Measurements from ENCODE around the gene MIA2.
"Not testable (repeated sequence)": the region's sequence is repeated elsewhere in the genome, so short reads cannot be mapped to it uniquely, and the experiment has no call there.

MIA2 gene

DNA sequence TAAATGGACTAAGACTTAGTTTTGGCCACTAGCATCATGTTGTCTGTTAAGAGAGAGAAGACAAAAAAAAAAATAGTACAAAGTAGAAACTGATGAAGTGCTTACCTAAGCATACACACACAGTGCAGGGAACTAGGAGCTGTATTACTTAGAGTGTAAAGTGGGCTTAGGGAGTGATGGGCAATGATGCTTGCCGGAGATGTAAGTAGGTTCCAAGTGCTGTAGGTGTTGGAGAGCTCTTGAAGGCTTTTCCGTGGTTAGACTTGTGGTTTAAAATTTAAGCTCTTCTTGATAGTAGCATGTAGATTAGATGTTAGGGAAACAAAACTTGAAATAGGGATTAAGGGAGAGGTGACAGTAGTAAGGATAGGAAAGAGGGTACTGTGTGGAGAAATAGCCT is 34.7 kb downstream of the MIA2 start:
- peak in 1 of 58 donors; percentile 8 for DNase-seq

GRCh38 chr14:39272918-39273317 is 39.2 kb downstream of the MIA2 start:
- DNase-seq, result no peak

DNA sequence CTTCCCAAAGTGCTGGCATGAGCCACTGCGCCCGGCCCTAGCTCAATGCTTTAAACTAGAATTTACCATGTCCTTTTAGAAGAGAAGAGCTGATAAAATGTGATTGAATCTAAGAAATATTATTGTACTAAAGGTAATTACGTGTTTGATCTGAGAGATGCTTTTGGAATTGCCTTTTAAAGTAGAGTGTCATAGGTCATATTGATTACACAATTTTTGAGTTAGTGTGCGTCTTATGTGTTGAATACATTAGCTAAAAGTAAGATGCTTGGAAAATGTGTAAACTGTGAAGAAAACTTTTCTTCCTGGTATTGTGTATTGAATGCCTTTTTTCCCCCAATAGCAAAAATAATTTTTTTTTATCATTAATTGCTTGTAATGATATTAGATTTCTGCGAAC is 41.7 kb downstream of the MIA2 start:
- no peak for DNase-seq

- no peak for DNase-seq
Measured at GRCh38 chr14:39276005-39276404, 42.3 kb downstream of the MIA2 start.

- no peak for DNase-seq
Measured at GRCh38 chr14:39276579-39277114, 42.9 kb downstream of the MIA2 start.

DNA sequence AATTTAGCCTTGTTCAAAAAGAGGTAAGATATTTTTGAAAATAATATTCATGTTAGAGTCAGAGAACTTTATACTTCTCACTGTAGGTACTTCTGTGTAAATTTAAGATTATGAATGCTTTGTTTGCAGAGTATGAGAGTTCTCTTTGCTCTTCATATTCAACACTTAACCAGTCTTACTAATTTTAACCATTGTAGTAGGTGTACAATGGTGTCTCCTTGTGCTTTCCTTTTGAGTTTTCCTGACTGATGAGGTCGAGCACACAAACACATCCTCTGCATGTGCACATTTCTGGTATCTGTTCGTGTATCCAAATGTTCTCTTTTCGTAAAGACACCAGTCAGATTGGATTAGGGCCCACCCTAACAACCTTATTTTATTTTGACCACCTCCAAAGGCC is 45.8 kb downstream of the MIA2 start:
- no peak for DNase-seq

DNA sequence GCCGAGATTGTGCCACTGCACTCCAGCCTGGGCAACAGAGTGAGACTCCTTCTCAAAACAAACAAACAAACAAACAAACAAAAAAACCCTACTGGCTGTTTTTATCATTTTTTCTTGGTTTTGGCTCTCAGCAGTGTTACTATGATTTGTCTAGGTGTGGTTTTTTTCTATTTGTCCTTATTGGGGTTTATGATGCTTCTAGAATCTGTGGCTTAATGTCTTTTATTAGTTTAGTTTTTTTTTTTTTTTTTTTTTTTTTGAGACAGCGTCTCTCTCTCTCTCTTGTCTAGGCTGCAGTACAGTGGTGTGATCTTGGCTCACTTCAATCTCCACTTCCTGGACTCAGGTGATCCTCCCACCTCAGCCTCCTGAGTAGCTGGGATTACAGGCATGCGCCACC is 47.0 kb downstream of the MIA2 start:
- not testable (repeated sequence) for DNase-seq

DNA sequence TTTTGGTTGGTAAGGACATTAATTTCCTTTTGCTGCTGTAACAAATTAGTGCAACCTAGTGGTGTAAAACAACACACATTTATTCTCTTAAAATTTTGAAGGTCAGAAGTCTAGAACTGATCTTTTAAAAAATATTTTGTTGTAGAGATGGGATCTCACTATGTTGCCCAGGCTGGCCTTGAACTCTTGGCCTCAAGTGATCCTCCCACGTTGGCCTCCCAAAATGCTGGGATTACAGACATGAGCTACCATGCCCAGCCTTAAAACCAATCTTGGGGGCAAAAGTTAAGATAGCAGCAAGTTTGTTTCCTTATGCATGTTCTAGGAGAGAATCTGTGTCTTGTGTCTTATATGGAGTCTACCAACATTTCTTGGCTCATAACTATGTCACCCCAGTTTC is 55.8 kb downstream of the MIA2 start:
- DNase-seq, result no peak

GRCh38 chr14:39291701-39292100 is 58.0 kb downstream of the MIA2 start:
- no peak for DNase-seq

GRCh38 chr14:39293629-39294028 is 59.9 kb downstream of the MIA2 start:
- DNase-seq, result no peak

GRCh38 chr14:39300389-39300788 is 66.7 kb downstream of the MIA2 start:
- not testable (repeated sequence) for DNase-seq

DNA sequence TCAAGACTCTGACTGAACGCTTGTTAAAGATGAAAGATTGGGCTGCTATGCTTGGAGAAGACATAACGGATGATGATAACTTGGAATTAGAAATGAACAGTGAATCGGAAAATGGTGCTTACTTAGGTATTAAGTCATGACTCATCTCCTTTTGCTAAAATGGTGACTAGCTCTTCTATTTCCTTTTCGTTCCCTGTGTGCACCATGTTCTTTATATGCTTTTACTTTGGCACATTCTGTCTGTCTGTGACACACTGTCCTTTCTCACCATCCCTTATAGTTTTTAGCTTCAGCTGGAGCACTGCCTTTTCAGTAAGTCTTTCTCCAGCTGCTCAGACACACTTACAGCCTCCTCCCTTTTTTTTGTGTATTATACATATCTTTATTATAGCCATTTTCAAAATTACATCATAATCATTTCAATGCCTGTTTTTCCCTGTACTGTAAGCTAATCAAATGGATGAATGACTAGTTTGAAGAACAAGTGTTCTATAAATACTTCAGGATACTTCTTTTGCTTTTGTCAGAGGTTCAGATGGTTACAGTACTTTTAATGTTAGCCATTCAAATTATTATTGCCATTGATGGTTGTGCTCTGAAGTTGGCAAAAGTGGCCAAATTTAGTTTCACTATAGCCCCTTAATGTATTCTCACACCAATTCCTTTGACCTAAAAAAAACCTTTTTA is 68.6 kb downstream of the MIA2 start:
- peak in 2 of 58 donors; percentile 43 to 46 for DNase-seq

- no peak for DNase-seq
Measured at GRCh38 chr14:39303115-39303514, 69.4 kb downstream of the MIA2 start.

- DNase-seq, result no peak
Measured at GRCh38 chr14:39307815-39308214, 74.1 kb downstream of the MIA2 start.

DNA sequence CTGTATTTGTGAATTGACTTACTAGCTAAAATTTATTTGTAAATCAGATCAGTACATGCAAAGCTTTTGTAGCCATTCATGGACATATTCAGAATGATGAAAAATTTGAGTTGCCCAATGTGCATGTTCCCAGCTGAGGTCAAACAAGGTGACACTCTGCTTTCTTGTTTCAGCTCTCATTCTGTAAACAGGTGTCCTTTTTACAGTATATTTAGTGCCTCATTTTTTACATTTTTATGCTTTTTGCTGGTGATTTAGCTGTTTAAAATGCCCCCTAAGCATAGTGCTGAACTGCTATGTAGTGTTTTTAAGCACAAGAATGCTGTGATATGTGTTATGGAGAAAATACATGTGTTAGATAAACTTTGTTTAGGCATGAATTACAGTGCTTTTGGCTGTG is 76.3 kb downstream of the MIA2 start:
- DNase-seq, result no peak

DNA sequence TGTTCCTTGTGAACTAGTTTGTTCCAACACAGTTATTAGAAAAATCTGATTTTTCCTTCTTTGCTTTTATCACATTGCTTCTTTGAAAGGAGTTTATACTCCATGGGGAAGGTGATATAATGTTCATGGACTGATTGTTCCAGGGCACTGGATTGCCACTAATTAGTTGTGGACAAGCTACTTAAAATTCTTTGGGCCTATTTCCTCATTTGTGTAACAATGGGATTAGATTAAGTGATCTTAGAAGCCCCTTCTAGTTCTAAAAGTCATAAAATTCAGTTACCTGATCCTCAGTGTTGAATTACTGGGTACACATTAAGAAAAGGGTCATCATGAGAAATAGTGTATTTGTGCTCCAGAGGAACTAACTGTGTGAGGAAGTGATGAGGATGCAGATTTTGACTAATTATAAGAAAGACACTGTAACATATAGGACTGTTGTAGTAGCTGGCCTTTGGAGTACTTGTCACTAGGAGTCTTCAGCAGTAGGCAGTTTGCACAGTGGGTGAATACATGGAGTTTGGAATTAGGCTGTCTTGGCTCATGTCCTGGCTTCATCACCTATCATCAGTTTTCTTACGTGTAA is 82.2 kb downstream of the MIA2 start:
- DNase-seq, result no peak

DNA sequence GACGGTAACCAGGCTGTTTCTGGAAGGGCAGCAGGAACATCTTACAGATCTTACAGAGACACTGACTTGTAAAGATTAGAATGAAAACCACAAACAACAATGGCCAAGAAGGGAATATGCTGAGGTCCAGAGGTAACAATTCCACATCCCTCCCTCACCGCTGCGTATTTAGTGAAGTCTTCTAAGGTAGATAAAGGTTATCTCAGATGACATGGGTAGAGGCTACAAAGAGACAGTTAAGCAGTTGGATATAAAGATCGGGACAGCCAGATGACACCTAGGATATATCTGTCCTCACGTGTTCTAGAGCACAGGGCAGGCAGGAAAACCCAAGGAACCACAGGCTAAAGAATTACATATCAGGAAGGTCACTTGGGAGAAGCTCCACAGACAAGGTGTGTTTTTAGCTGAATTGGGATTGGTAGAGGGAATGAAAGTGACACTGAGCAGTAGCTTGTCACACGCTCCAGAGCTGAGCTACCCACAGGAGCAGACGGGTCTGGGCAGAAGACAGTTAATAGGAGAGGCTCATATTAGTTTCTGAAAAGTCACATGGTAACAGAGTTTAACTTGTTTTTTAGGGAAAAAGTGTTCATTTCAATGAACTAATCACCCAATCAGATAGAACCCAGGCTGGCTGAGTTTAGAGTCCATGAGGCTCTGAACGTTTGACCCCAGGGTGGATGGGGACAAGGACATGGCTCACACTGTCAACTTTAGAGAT is 83.3 kb downstream of the MIA2 start:
- DNase-seq, result no peak

DNA sequence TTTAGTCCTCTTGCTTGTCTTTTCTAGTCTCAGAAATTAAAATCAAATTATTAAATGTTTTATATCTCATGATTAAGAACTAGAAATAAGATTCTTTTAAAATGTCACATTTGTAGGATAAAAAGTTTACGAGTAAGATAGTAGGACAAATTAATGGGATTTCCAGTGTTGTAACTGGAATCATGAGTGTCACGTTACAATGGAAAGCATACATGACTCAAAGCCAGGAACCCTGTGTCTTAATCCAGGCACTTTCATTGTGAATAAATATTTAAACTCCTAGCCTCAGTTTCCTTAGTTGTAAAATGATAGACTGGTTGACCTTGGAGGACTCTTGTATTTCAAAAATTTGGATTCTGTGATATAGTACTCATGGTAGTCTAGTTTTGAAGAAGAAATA is 84.9 kb downstream of the MIA2 start:
- no peak for DNase-seq

DNA sequence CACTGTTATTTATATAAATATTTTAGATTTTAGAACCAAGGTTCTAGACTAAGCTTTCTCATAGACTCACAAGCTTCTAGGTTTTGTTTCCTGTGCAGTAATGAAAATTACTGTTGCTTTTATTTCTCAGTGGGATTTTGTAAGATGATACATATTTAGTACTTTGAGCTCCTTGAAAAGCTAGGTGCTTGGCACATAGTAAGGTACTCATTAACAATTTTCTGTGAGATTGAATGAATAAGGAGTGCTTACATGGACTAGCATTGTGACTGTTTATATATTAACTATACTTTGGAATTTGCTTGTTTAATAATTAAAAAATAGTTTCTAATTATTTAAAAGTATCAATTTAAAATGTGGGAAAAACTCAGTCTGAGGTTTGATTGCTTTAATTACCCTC is 85.7 kb downstream of the MIA2 start:
- DNase-seq, result no peak

DNA sequence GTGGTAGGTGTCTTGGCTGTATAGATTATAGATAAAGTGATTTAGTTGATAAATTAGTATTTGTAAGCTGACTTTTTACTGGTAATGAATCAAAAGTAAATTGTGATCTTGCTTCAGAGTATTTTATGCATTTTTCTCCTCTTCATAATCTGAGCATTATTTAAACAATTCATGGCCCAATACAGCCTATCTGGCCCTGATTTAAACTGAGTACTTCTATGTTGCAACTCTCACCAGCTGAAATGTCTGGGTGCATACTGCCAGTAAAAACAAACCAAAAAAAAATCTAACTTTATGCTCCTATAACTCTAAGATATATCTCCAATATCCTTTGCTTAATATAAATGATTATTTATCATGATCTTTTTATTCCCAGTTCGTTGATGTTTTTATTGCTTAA is 86.6 kb downstream of the MIA2 start:
- DNase-seq, result no peak

- no peak for DNase-seq
Measured at GRCh38 chr14:39322807-39323206, 89.1 kb downstream of the MIA2 start.

DNA sequence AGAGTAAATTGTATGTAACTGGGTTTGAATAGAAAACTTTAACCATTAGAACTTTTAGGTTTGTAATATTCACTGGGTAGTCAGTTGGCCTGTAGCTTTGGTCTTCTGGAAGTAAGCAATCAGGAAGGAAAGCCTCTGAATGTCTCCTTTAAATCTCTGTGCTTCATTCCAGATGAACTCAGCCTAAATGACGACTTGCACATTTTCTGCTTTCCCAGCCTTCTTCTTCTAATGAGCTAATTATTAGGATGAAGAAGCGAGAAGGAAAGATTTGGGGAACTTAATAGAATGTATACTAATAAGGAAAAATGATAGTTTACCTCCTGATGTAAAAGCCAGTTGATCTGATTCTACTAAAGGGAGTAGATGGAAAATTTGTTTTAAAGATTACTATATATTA is 90.4 kb downstream of the MIA2 start:
- DNase-seq, result no peak

- no peak for DNase-seq
Measured at GRCh38 chr14:39339003-39339402, 105.3 kb downstream of the MIA2 start.
